HEK293 (cell line): ENCODE data around the gene ALDH4A1.

Experiments
- CTCF ChIA-PET: fragments of 350-600 bp; formaldehyde crosslinking; extraction: SDS; loops from one replicate; lab custom pipeline; 2021; ENCODE audit warnings: antibody characterized with exemption; lab: Yijun Ruan, JAX
- POLR2A ChIA-PET: fragments of 300-600 bp; formaldehyde crosslinking; extraction: SDS; loops from one replicate; lab custom pipeline; 2020; ENCODE audit warnings: antibody characterized with exemption, inconsistent platforms; lab: Yijun Ruan, JAX
- H3K27ac ChIP-seq: fragments of 200-500 bp; sonication (Bioruptor generic); 2 replicates; pipeline ENCODE4 v1.5.1; 2014; ENCODE audit warnings: low read depth, low read length, control low read depth, inconsistent platforms; ENCODE audit errors: extremely low read depth
- H3K36me3 ChIP-seq, 2 experiments: fragments of 200-500 bp in 1 of 2; sonication (Bioruptor generic) in 1 of 2; 1 replicate in 1 of 2; 2 replicates in 1 of 2; pipeline ENCODE4 v1.5.1; 2014 to 2017; ENCODE audit warnings: inconsistent platforms in 2 of 2, low read length in 2 of 2; ENCODE audit not compliant: control insufficient read depth in 2 of 2, insufficient read depth in 1 of 2
- H3K4me1 ChIP-seq: fragments of 200-500 bp; sonication (Bioruptor generic); 2 replicates; pipeline ENCODE4 v1.5.1; 2014; ENCODE audit warnings: mild to moderate bottlenecking, low read length, inconsistent platforms; ENCODE audit not compliant: control insufficient read depth, insufficient read depth
- H3K4me3 ChIP-seq: 2 replicates; pipeline ENCODE4 v1.5.1; 2011; ENCODE audit warnings: low read depth, mild to moderate bottlenecking, control low read depth, low read length, moderate library complexity
- H3K9me3 ChIP-seq: fragments of 200-500 bp; sonication (Bioruptor generic); 2 replicates; pipeline ENCODE4 v1.5.1; 2014; ENCODE audit warnings: low read depth, low read length, inconsistent platforms; ENCODE audit not compliant: control insufficient read depth, insufficient read depth
- ATF2 ChIP-seq: fragments of 450-650 bp; formaldehyde crosslinking; IDR thresholded peaks from 2 replicates; pipeline ENCODE4 v1.5.1; 2016; ENCODE audit warnings: missing biosample characterization, missing genetic modification characterization, low read depth
- BCL11A ChIP-seq: fragments of 450-650 bp; formaldehyde crosslinking; IDR thresholded peaks from 2 replicates; pipeline ENCODE4 v1.5.1; 2016; ENCODE audit warnings: low read depth, missing biosample characterization, missing genetic modification characterization
- BCL11B ChIP-seq: fragments of 450-650 bp; formaldehyde crosslinking; IDR thresholded peaks from 2 replicates; pipeline ENCODE4 v1.5.1; 2016; ENCODE audit warnings: low read depth, missing biosample characterization, missing genetic modification characterization
- MYNN ChIP-seq: fragments of 450-650 bp; formaldehyde crosslinking; IDR thresholded peaks from 2 replicates; pipeline ENCODE4 v1.5.1; 2016; ENCODE audit warnings: missing biosample characterization, missing genetic modification characterization, borderline replicate concordance
- PBX3 ChIP-seq: sonication (generic); formaldehyde crosslinking; IDR thresholded peaks from 2 replicates; pipeline ENCODE4 v1.8.1; 2022; ENCODE audit warnings: mild to moderate bottlenecking, moderate library complexity, missing genetic modification reagents
- ZBTB17 ChIP-seq: fragments of 450-650 bp; formaldehyde crosslinking; IDR thresholded peaks from 2 replicates; pipeline ENCODE4 v1.5.1; 2016; ENCODE audit warnings: missing biosample characterization, missing genetic modification characterization
- ZBTB21 ChIP-seq: fragments of 450-650 bp; formaldehyde crosslinking; IDR thresholded peaks from 2 replicates; pipeline ENCODE4 v1.5.1; 2017; ENCODE audit warnings: missing biosample characterization, missing genetic modification characterization
- ZBTB48 ChIP-seq: fragments of 450-650 bp; formaldehyde crosslinking; IDR thresholded peaks from 2 replicates; pipeline ENCODE4 v1.5.1; 2016; ENCODE audit warnings: missing biosample characterization, missing genetic modification characterization
- ZBTB49 ChIP-seq: fragments of 450-650 bp; formaldehyde crosslinking; IDR thresholded peaks from 2 replicates; pipeline ENCODE4 v1.5.1; 2016; ENCODE audit warnings: missing biosample characterization, missing genetic modification characterization, low read depth
- ZEB2 ChIP-seq: fragments of 450-650 bp; formaldehyde crosslinking; IDR thresholded peaks from 2 replicates; pipeline ENCODE4 v1.5.1; 2016; ENCODE audit warnings: missing biosample characterization, missing genetic modification characterization
- ZFP37 ChIP-seq: fragments of 450-650 bp; formaldehyde crosslinking; IDR thresholded peaks from 2 replicates; pipeline ENCODE4 v1.5.1; 2016; ENCODE audit warnings: missing biosample characterization, missing genetic modification characterization
- ZFP69B ChIP-seq: fragments of 450-650 bp; formaldehyde crosslinking; IDR thresholded peaks from 2 replicates; pipeline ENCODE4 v1.5.1; 2016; ENCODE audit warnings: missing biosample characterization, missing genetic modification characterization
- ZIC2 ChIP-seq: fragments of 450-650 bp; formaldehyde crosslinking; IDR thresholded peaks from 2 replicates; pipeline ENCODE4 v1.5.1; 2016; ENCODE audit warnings: missing biosample characterization, missing genetic modification characterization
- ZNF121 ChIP-seq: fragments of 450-650 bp; formaldehyde crosslinking; IDR thresholded peaks from 2 replicates; pipeline ENCODE4 v1.5.1; 2016; ENCODE audit warnings: missing biosample characterization, missing genetic modification characterization
- ZNF132 ChIP-seq: fragments of 450-650 bp; formaldehyde crosslinking; IDR thresholded peaks from 2 replicates; pipeline ENCODE4 v1.5.1; 2017; ENCODE audit warnings: missing biosample characterization, missing genetic modification characterization, borderline replicate concordance
- ZNF16 ChIP-seq: fragments of 450-650 bp; formaldehyde crosslinking; IDR thresholded peaks from 2 replicates; pipeline ENCODE4 v1.5.1; 2016; ENCODE audit warnings: low read depth, missing biosample characterization, missing genetic modification characterization
- ZNF19 ChIP-seq: fragments of 450-650 bp; formaldehyde crosslinking; IDR thresholded peaks from 2 replicates; pipeline ENCODE4; 2016; ENCODE audit warnings: missing biosample characterization, missing genetic modification characterization, low read depth
- ZNF341 ChIP-seq: fragments of 450-650 bp; formaldehyde crosslinking; IDR thresholded peaks from 2 replicates; pipeline ENCODE4; 2016; ENCODE audit warnings: low read depth, missing biosample characterization, missing genetic modification characterization
- ZNF362 ChIP-seq: fragments of 450-650 bp; formaldehyde crosslinking; IDR thresholded peaks from 2 replicates; pipeline ENCODE4 v1.5.1; 2016; ENCODE audit warnings: missing biosample characterization, missing genetic modification characterization
- ZNF473 ChIP-seq: fragments of 450-650 bp; formaldehyde crosslinking; IDR thresholded peaks from 2 replicates; pipeline ENCODE4 v1.5.1; 2017; ENCODE audit warnings: missing biosample characterization, missing genetic modification characterization
- ZNF501 ChIP-seq: fragments of 450-650 bp; formaldehyde crosslinking; IDR thresholded peaks from 2 replicates; pipeline ENCODE4 v1.5.1; 2016; ENCODE audit warnings: missing biosample characterization, missing genetic modification characterization
- ZNF623 ChIP-seq: fragments of 450-650 bp; formaldehyde crosslinking; IDR thresholded peaks from 2 replicates; pipeline ENCODE4 v1.5.1; 2016; ENCODE audit warnings: missing biosample characterization, missing genetic modification characterization
- ZNF629 ChIP-seq: fragments of 450-650 bp; formaldehyde crosslinking; IDR thresholded peaks from 2 replicates; pipeline ENCODE4 v1.5.1; 2017; ENCODE audit warnings: missing biosample characterization, missing genetic modification characterization
- ZNF654 ChIP-seq: fragments of 450-650 bp; formaldehyde crosslinking; IDR thresholded peaks from 2 replicates; pipeline ENCODE4 v1.5.1; 2016; ENCODE audit warnings: low read depth, missing biosample characterization, missing genetic modification characterization

Gene ALDH4A1

DNA sequence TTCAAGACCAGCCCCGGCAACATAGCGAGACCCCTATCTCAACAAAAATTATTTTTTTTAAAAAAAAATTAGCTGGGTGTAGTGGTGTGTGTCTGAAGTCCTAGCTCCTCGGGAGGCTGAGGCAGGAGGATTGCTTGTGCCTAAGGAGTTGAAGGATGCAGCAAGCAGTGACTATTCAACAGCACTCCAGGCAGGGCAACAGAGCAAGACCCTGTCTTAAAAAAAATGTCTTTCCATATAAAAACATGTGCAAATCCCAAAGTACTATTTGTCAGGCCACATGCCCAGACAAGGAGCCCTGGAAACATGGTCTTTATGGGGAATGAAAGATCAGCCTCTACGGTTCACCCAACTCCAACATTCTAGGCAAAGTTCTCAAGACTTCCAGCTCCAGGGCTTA, 40.8 kb upstream of the ALDH4A1 start:
- Histone ChIP-seq H3K4me1 (peaks cover 21% of the 10 kb centered on the region), H3K27ac (no peak overlapping the region), H3K36me3 (peaks cover 0 to 4% of the 10 kb centered on the region in 2 experiments; a peak in 1 of 3 replicates)
- POLR2A ChIA-PET = no interaction called here
- peak; percentile 76; the same call in 1 of the 2 replicates for TF ChIP-seq ZNF121
- no peak for TF ChIP-seq ZNF654 (tag by site-specific recombination)
- TF ChIP-seq ZNF362 (tag by site-specific recombination) = no peak
- TF ChIP-seq MYNN (tag by site-specific recombination) = no peak
- no peak for TF ChIP-seq ZNF623
- TF ChIP-seq, all 188 proteins: peak for 1
- no peaks in the 10 kb centered on the region for H3K9me3 ChIP-seq
- H3K4me3 ChIP-seq = no peak overlapping the region
- CTCF ChIA-PET = interaction anchor here (0.6 to 5.4 kb wide), 6 partner anchors 30 to 191 kb away, joined by 3 to 59 read pairs (median 4); no protein-coding TSS in a partner anchor

GRCh38 chr1:18942340-18942739, 40.0 kb upstream of the ALDH4A1 start:
- POLR2A ChIA-PET = no interaction called here
- H3K36me3 ChIP-seq = peaks cover 0 to 4% of the 10 kb centered on the region in 2 experiments; a peak in 1 of 3 replicates
- H3K9me3 ChIP-seq = no peaks in the 10 kb centered on the region
- no peak for TF ChIP-seq ZNF16 (tag by site-specific recombination)
- no peak for TF ChIP-seq ZNF473
- TF ChIP-seq ATF2 = no peak
- TF ChIP-seq ZNF341 (tag by site-specific recombination) = peak; percentile 56; the same call in 1 of the 2 replicates
- TF ChIP-seq ZNF629 (tag by site-specific recombination) = no peak
- TF ChIP-seq BCL11B = no peak
- no peak for TF ChIP-seq ZNF19 (tag by site-specific recombination)
- no peak overlapping the region for H3K4me3 ChIP-seq
- CTCF ChIA-PET = interaction anchor here (0.7 to 5.4 kb wide), 2 partner anchors 29 to 70 kb away, joined by 4 to 59 read pairs; no protein-coding TSS in a partner anchor
- H3K4me1 ChIP-seq = peaks cover 21% of the 10 kb centered on the region
- no peak overlapping the region for H3K27ac ChIP-seq

DNA sequence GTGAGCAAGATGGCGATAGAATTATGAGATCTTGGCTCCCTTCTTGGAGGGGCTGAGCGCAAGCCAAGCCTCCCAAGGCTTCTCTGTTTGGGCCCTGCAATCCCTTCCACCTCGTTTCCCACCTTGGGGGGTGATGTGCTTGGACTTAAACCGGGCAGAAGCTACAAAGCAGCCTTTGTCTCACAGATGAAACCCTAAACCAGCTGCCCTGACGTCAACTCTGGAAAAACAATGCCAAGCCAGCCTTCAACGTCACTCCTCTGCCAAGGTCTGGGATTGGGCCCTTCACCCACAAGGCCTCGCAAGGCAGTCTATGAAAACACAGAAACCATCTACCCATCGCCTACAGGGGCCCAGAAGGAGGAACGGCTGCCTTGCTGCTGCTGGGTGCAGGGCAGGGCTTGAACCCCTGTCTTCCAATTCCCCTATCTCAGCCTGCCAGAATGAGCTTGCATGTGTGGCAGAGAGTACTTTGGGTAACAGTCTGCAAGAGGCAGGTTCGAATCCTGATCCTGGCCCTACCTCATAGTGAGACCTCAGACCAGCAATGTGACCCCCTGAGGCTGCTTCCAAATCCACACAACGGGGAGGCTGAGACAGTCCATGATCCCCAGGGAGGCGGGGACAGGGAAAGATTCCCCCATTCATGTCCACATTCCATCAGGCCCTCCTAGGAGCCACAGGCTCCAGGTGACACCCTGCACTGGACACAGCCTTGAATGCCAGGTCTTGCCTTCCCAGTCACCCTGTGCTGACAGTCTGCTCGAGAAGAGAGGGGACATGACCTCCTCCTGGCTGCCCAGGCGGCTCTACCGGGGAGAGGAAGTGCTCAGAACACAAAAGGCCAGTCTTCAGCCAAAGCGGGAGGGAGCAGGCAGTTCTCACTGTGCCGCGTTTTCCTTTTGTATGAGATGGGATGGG, 39.1 kb upstream of the ALDH4A1 start:
- H3K9me3 ChIP-seq = no peaks in the 10 kb centered on the region
- H3K36me3 ChIP-seq = peaks cover 0 to 4% of the 10 kb centered on the region in 2 experiments; a peak in 1 of 3 replicates
- POLR2A ChIA-PET = no interaction called here
- no peak overlapping the region for H3K4me3 ChIP-seq
- peak overlapping the region; percentile 7; the same call in 1 of the 2 replicates for H3K27ac ChIP-seq
- CTCF ChIA-PET = interaction anchor here (0.5 to 2.3 kb wide), 3 partner anchors 28 to 34 kb away, joined by 3 to 11 read pairs (median 4); no protein-coding TSS in a partner anchor
- peaks cover 21% of the 10 kb centered on the region for H3K4me1 ChIP-seq
- no peak for TF ChIP-seq BCL11A (tag by site-specific recombination)
- no peak for TF ChIP-seq ZNF132 (tag by site-specific recombination)
- TF ChIP-seq PBX3 (CRISPR knock-in tag) = no peak
- 0 out of 2 replicates have a peak, but pooled peaks have one; percentile 10 for TF ChIP-seq ZNF501 (tag by site-specific recombination)
- TF ChIP-seq ZNF629 (tag by site-specific recombination) = peak; percentile 94
- peak; percentile 62 for TF ChIP-seq ZIC2 (tag by site-specific recombination)
- TF ChIP-seq ZBTB48 (tag by site-specific recombination) = peak; percentile 53; the same call in 1 of the 2 replicates
- peak; percentile 38; the same call in 1 of the 2 replicates for TF ChIP-seq ZEB2 (tag by site-specific recombination)
- TF ChIP-seq ZFP37 = no peak
- peak; percentile 84 for TF ChIP-seq ZBTB21 (tag by site-specific recombination)
- TF ChIP-seq ZBTB17 (tag by site-specific recombination) = 0 out of 2 replicates have a peak, but pooled peaks have one; percentile 34
- 0 out of 2 replicates have a peak, but pooled peaks have one; percentile 44 for TF ChIP-seq ZFP69B (tag by site-specific recombination)
- no peak for TF ChIP-seq ZBTB49 (tag by site-specific recombination)
